PFSK-1 (cell line): ENCODE data around the gene ATP1A1.

Experiments
- POLR2AphosphoS5 ChIP-seq: IDR thresholded peaks from 2 replicates; pipeline ENCODE4 v1.6.1; 2012; ENCODE audit warnings: low read depth, mild to moderate bottlenecking, control low read depth, low read length, moderate library complexity
- REST ChIP-seq, 2 experiments: IDR thresholded peaks; 2 replicates each; pipeline versions ENCODE4 v1.6.1 to v1.8.0; 2011 to 2012; ENCODE audit warnings: low read depth in 2 of 2, low read length in 2 of 2, control low read depth in 1 of 2, inconsistent platforms in 1 of 2, mild to moderate bottlenecking in 1 of 2, moderate library complexity in 1 of 2; ENCODE audit not compliant: insufficient read depth in 1 of 2
- TAF1 ChIP-seq: IDR thresholded peaks from 2 replicates; pipeline ENCODE4 v1.6.1; 2012; ENCODE audit warnings: low read length, control low read depth, borderline replicate concordance; ENCODE audit not compliant: insufficient read depth

- no peak for TF ChIP-seq TAF1
- TF ChIP-seq REST (IDR thresholded peaks at IDR 0.05; ENCODE audit: insufficient read depth in 1 of 2, low read depth in 2 of 2, low read length in 2 of 2), result no peak
- TF ChIP-seq POLR2AphosphoS5, result no peak
Observed at GRCh38 chr1:116448785-116449385, 75.8 kb downstream of the ATP1A1 start.
